HG03439 (cell line): ENCODE results near the gene TK1.
A peak's percentile ranks its signal among the peaks of the same experiment; 100 is the strongest.
"Not testable (repeated sequence)": the region's sequence is repeated elsewhere in the genome, so short reads cannot be mapped to it uniquely, and the experiment has no call there.

ENCODE experiments used
- ATAC-seq: cut with Tn5 transposase; IDR thresholded peaks from one replicate; pipeline ENCODE4 v1.9.1; 2021; ENCODE audit warnings: mild to moderate bottlenecking, moderate library complexity; ENCODE audit not compliant: unreplicated experiment

The TK1 gene

GRCh38 chr17:78186692-78187595 lies at the start of gene TK1, which contains the start of gene AFMID:
TSS of gene TK1 (minus strand) at chr17:78187052. CDS start at chr17:78186994, 58 bp downstream.
TSS of gene AFMID (plus strand) at chr17:78187362. CDS start at chr17:78187371, 9 bp downstream.
- peak; percentile 78 for ATAC-seq

- no peak for ATAC-seq
These were observed 49.0 kb upstream of the TK1 start for GRCh38 chr17:78235885-78236284.

GRCh38 chr17:78235022-78235421 lies 48.2 kb upstream of the TK1 start:
- ATAC-seq = not testable (repeated sequence)

GRCh38 chr17:78234261-78234865 lies 47.5 kb upstream of the TK1 start:
- ATAC-seq = no peak

- ATAC-seq = no peak
These were observed 46.8 kb upstream of the TK1 start for GRCh38 chr17:78233678-78234077.

GRCh38 chr17:78232859-78233173 lies 46.0 kb upstream of the TK1 start:
- no peak for ATAC-seq

GRCh38 chr17:78231991-78232858 lies 45.4 kb upstream of the TK1 start:
- no peak for ATAC-seq

- no peak for ATAC-seq
These were observed 44.4 kb upstream of the TK1 start, which contains the start of gene TMEM235 for GRCh38 chr17:78230996-78231935. TSS of gene TMEM235 (plus strand) at chr17:78231631. CDS start at chr17:78232024, 393 bp downstream.

GRCh38 chr17:78230252-78230962 lies 43.6 kb upstream of the TK1 start:
- ATAC-seq = no peak

- ATAC-seq = no peak
These were observed 41.3 kb upstream of the TK1 start for GRCh38 chr17:78228176-78228575.

GRCh38 chr17:78227455-78227916 lies 40.6 kb upstream of the TK1 start:
- no peak for ATAC-seq

- ATAC-seq = no peak
These were observed 40.1 kb upstream of the TK1 start for GRCh38 chr17:78226759-78227454.

GRCh38 chr17:78226055-78226758 lies 39.4 kb upstream of the TK1 start:
- ATAC-seq = no peak

GRCh38 chr17:78225088-78225865 lies 38.4 kb upstream of the TK1 start:
- ATAC-seq = no peak

- no peak for ATAC-seq
These were observed 37.6 kb upstream of the TK1 start for GRCh38 chr17:78224231-78225087.

- ATAC-seq = no peak
These were observed 36.9 kb upstream of the TK1 start for GRCh38 chr17:78223765-78224164.
